Measurements from ENCODE around the gene DCTN1. TPM values are rescaled to one million over a fixed set of nuclear protein-coding genes. Genes with fewer than 3 reads are reported as not detected.

DCTN1 gene
- total and polyA plus RNA-seq, 2 donors (not counting 1 experiment from before 2014, with no cell fraction given): 46.7 to 143 TPM

- intact Hi-C loops (cut with micrococcal nuclease): no loop called here
- H3K79me2 ChIP-seq (ENCODE audit: control insufficient read depth, insufficient read depth, low read length): peaks cover 93% of the 10 kb centered on the region
- ATAC-seq (ENCODE audit: low read depth) (no peak), DNase-seq (no peak)
- H2AFZ ChIP-seq (ENCODE audit: insufficient read depth, low read depth, low read length, poor library complexity, severe bottlenecking): no peak overlapping the region
- peaks cover 0 to 6% of the 10 kb centered on the region in 2 experiments for H3K36me3 ChIP-seq (replicated peaks in 1 of 2; ENCODE audit: control extremely low read depth in 1 of 2, control insufficient read depth in 1 of 2, extremely low read depth in 1 of 2, insufficient read depth in 2 of 2, low read length in 1 of 2)
- H3K4me2 ChIP-seq (replicated peaks; ENCODE audit: low read depth, low read length, poor library complexity, severe bottlenecking): no peak overlapping the region
- no peak overlapping the region for H3K27ac ChIP-seq (ENCODE audit: low read length in 2 of 2)
- H3K4me3 Mint-ChIP-seq: no peak overlapping the region
- H3K4me3 ChIP-seq (ENCODE audit: control extremely low read depth in 1 of 5, extremely low read depth in 1 of 5, insufficient read depth in 1 of 5, low read depth in 2 of 5, low read length in 4 of 5): no peak overlapping the region
- peaks cover 15 to 24% of the 10 kb centered on the region in 2 donors for H3K4me1 ChIP-seq (ENCODE audit: control insufficient read depth in 2 of 2, insufficient read depth in 2 of 2, low read length in 2 of 2)
- TF ChIP-seq CTCF (IDR thresholded peaks at IDR 0.05) (no peak), EZH2 (IDR thresholded peaks at IDR 0.05; ENCODE audit: borderline replicate concordance, insufficient read depth, low read depth, low read length, poor library complexity, severe bottlenecking) (no peak)
- no peak overlapping the region for H3K27ac Mint-ChIP-seq
- CTCF ChIA-PET: interaction anchor here (0.6 kb wide), 1 partner anchor 536 kb away, joined by 3 read pairs; no protein-coding TSS in a partner anchor
- H3K9me3 ChIP-seq (ENCODE audit: control extremely low read depth in 1 of 3, control insufficient read depth in 2 of 3, insufficient read depth in 1 of 3, low read length in 2 of 3): no peaks in the 10 kb centered on the region
- POLR2A ChIA-PET: no interaction called here
- peaks cover 61% of the 10 kb centered on the region for H4K20me1 ChIP-seq (ENCODE audit: control insufficient read depth, insufficient read depth, low read length, poor library complexity, severe bottlenecking)
- 100% methylated on average over 1 of the region's 1 CpG for WGBS (ENCODE audit: insufficient coverage)
- H3K27me3 Mint-ChIP-seq: no peaks in the 10 kb centered on the region
- H3K9ac ChIP-seq (ENCODE audit: low read length): no peak overlapping the region
- H3K4me1 Mint-ChIP-seq: peaks cover 16% of the 10 kb centered on the region
- H3K27me3 ChIP-seq (replicated peaks in 1 of 4; ENCODE audit: control extremely low read depth in 1 of 4, control insufficient read depth in 3 of 4, insufficient read depth in 4 of 4, low read length in 3 of 4): no peaks in the 10 kb centered on the region
- H3K9me3 Mint-ChIP-seq (ENCODE audit: insufficient read depth): no peaks in the 10 kb centered on the region
Measured at GRCh38 chr2:74387346-74387745, 7.2 kb upstream of the DCTN1 start.

- Histone ChIP-seq H3K27me3 (replicated peaks in 1 of 4; ENCODE audit: control extremely low read depth in 1 of 4, control insufficient read depth in 3 of 4, insufficient read depth in 4 of 4, low read length in 3 of 4) (no peaks in the 10 kb centered on the region), H3K4me3 (ENCODE audit: control extremely low read depth in 1 of 5, extremely low read depth in 1 of 5, insufficient read depth in 1 of 5, low read depth in 2 of 5, low read length in 4 of 5) (no peak overlapping the region), H3K9me3 (ENCODE audit: control extremely low read depth in 1 of 3, control insufficient read depth in 2 of 3, insufficient read depth in 1 of 3, low read length in 2 of 3) (no peaks in the 10 kb centered on the region), H3K9ac (ENCODE audit: low read length) (no peak overlapping the region), H3K79me2 (ENCODE audit: control insufficient read depth, insufficient read depth, low read length) (peaks cover 93% of the 10 kb centered on the region), H4K20me1 (ENCODE audit: control insufficient read depth, insufficient read depth, low read length, poor library complexity, severe bottlenecking) (peaks cover 80% of the 10 kb centered on the region), H2AFZ (ENCODE audit: insufficient read depth, low read depth, low read length, poor library complexity, severe bottlenecking) (no peak overlapping the region), H3K4me2 (replicated peaks; ENCODE audit: low read depth, low read length, poor library complexity, severe bottlenecking) (no peak overlapping the region), H3K27ac (ENCODE audit: low read length in 2 of 2) (no peak overlapping the region), H3K36me3 (replicated peaks in 1 of 2; ENCODE audit: control extremely low read depth in 1 of 2, control insufficient read depth in 1 of 2, extremely low read depth in 1 of 2, insufficient read depth in 2 of 2, low read length in 1 of 2) (peaks cover 0 to 6% of the 10 kb centered on the region in 2 experiments), H3K4me1 (ENCODE audit: control insufficient read depth in 2 of 2, insufficient read depth in 2 of 2, low read length in 2 of 2) (peaks cover 7 to 16% of the 10 kb centered on the region in 2 donors)
- H3K4me1 Mint-ChIP-seq: peaks cover 13% of the 10 kb centered on the region
- ATAC-seq (ENCODE audit: low read depth): no peak
- TF ChIP-seq EZH2 (IDR thresholded peaks at IDR 0.05; ENCODE audit: borderline replicate concordance, insufficient read depth, low read depth, low read length, poor library complexity, severe bottlenecking) (no peak), CTCF (IDR thresholded peaks at IDR 0.05) (no peak)
- no peak overlapping the region for H3K27ac Mint-ChIP-seq
- intact Hi-C loops (cut with micrococcal nuclease): no loop called here
- H3K27me3 Mint-ChIP-seq: no peaks in the 10 kb centered on the region
- WGBS (ENCODE audit: insufficient coverage): 100% methylated on average over 2 of the region's 8 CpGs
- DNase-seq: no peak
- H3K4me3 Mint-ChIP-seq: no peak overlapping the region
- H3K9me3 Mint-ChIP-seq (ENCODE audit: insufficient read depth): no peaks in the 10 kb centered on the region
- ChIA-PET CTCF (no interaction called here), POLR2A (no interaction called here)
Measured at GRCh38 chr2:74385396-74385795, 5.3 kb upstream of the DCTN1 start.

Data from B cell (primary cell).